ENCODE measurements around the gene NRP1.

DNA sequence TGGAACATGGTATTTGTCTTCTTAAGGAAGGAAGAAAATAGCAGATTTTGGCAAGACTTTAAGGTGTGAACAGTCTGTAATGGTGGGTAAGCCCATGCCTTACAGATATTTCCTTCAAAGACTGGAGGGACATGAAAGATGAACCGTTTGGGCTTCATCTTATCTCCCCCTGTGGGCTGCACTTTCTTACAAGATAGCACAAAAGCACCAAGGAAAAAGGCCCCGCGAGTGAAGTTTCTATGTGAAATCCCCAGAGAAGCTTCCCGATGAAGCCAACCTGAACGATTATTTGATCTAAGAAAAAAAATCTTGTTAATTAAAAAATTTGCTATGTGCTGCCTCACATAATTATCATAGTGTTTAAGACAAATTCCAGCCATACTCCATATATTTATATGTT, 91.5 kb downstream of the NRP1 start:
- TF ChIP-seq, protein P1, sequence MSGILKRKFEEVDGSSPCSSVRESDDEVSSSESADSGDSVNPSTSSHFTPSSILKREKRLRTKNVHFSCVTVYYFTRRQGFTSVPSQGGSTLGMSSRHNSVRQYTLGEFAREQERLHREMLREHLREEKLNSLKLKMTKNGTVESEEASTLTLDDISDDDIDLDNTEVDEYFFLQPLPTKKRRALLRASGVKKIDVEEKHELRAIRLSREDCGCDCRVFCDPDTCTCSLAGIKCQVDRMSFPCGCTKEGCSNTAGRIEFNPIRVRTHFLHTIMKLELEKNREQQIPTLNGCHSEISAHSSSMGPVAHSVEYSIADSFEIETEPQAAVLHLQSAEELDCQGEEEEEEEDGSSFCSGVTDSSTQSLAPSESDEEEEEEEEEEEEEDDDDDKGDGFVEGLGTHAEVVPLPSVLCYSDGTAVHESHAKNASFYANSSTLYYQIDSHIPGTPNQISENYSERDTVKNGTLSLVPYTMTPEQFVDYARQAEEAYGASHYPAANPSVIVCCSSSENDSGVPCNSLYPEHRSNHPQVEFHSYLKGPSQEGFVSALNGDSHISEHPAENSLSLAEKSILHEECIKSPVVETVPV (CRISPR knock-in tag; IDR thresholded peaks at IDR 0.05) = no peak
- TF ChIP-seq ZC3H10 (CRISPR knock-in tag; IDR thresholded peaks at IDR 0.05) (no peak), TOX (CRISPR knock-in tag; IDR thresholded peaks at IDR 0.05; ENCODE audit: borderline replicate concordance) (no peak), RARB (CRISPR knock-in tag; IDR thresholded peaks at IDR 0.05) (no peak), CSDC2 (CRISPR knock-in tag; IDR thresholded peaks at IDR 0.05) (no peak), ARNTL (CRISPR knock-in tag; IDR thresholded peaks at IDR 0.05; ENCODE audit: borderline replicate concordance, low read depth) (no peak)
- TF ChIP-seq, protein P2, sequence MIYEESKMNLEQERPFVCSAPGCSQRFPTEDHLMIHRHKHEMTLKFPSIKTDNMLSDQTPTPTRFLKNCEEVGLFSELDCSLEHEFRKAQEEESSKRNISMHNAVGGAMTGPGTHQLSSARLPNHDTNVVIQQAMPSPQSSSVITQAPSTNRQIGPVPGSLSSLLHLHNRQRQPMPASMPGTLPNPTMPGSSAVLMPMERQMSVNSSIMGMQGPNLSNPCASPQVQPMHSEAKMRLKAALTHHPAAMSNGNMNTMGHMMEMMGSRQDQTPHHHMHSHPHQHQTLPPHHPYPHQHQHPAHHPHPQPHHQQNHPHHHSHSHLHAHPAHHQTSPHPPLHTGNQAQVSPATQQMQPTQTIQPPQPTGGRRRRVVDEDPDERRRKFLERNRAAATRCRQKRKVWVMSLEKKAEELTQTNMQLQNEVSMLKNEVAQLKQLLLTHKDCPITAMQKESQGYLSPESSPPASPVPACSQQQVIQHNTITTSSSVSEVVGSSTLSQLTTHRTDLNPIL (CRISPR knock-in tag; IDR thresholded peaks at IDR 0.05; ENCODE audit: low read depth) = no peak
